Stimulated activated CD8-positive, alpha-beta memory T cell treated with anti-CD3 and anti-CD28 coated beads, Interleukin-12 subunit alpha, Interleukin-12 subunit beta, amount 100 ng/mL, for 24 hours (primary cell): ENCODE results near the gene FGD2.
"Not testable (repeated sequence)": the region's sequence is repeated elsewhere in the genome, so short reads cannot be mapped to it uniquely, and the experiment has no call there.

Experiments
- DNase-seq: peaks from one replicate; pipeline ENCODE4 v3.0.0-alpha.2; 2020; ENCODE audit errors: extremely low read depth

Gene FGD2

GRCh38 chr6:37039958-37040357 lies 34.5 kb downstream of the FGD2 start:
- no peak for DNase-seq

GRCh38 chr6:37041521-37041920 lies 36.1 kb downstream of the FGD2 start:
- no peak for DNase-seq

DNA sequence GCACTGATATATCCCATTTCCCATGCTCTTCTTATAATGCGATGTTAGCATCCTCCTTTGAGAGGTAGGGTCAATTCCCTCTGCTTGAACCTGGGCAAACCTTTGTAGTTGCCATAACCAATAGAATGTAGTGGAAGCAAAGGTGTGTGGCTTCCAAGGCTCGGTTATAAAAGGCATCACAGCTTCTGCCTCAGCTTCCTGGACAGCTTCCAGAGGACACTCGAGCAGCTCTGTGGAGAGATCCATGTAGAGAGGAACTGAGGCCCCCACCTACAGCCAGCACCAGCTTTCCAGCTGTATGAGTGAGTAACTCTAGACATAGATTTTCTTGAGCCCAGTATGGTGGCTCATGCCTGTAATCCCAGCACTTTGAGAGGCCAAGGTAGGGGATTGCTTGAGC lies 36.7 kb downstream of the FGD2 start:
- DNase-seq = no peak

DNA sequence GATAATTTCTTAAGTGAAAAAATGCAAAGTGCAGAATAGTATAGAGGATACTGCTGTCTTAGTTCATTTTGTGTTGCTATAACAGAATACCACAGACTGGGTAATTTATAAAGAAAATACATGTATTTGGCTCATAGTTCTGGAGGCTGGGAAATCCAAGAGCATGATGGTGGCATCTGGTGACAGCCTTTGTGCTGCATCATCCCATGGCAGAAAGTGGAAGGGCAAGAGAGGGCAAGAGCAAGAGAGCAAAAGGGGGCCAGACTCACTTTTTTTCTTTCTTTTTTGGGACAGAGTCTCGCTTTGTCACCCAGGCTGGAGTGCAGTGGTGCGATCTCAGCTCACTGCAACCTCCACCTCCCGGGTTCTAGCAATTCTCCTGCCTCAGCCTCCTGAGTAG lies 37.6 kb downstream of the FGD2 start:
- DNase-seq = not testable (repeated sequence)

GRCh38 chr6:37047346-37047688 lies 41.9 kb downstream of the FGD2 start:
- DNase-seq = no peak

- DNase-seq = no peak
These were observed 42.4 kb downstream of the FGD2 start for GRCh38 chr6:37047689-37048402.

DNA sequence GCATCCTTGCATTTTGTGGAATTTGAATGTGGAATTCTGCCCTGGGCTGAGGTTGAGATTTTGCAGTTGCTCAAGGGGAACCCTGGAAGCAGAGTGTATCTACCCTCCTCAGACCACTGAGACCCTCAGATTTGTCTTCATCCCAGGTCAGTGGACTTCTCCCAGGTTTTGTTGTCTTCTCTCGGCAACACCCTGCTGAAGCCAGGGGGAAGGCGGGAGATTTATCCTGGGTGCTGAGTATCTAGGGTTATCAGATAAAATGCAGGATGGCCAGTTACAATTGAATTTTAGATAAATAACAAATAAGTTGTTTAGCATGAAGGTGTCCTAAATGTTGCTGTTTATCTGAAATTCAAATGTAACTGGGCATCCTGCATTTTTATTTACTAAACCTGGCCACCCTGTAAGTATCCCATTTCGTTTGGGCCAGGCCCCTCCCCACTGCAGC lies 43.0 kb downstream of the FGD2 start:
- no peak for DNase-seq

DNA sequence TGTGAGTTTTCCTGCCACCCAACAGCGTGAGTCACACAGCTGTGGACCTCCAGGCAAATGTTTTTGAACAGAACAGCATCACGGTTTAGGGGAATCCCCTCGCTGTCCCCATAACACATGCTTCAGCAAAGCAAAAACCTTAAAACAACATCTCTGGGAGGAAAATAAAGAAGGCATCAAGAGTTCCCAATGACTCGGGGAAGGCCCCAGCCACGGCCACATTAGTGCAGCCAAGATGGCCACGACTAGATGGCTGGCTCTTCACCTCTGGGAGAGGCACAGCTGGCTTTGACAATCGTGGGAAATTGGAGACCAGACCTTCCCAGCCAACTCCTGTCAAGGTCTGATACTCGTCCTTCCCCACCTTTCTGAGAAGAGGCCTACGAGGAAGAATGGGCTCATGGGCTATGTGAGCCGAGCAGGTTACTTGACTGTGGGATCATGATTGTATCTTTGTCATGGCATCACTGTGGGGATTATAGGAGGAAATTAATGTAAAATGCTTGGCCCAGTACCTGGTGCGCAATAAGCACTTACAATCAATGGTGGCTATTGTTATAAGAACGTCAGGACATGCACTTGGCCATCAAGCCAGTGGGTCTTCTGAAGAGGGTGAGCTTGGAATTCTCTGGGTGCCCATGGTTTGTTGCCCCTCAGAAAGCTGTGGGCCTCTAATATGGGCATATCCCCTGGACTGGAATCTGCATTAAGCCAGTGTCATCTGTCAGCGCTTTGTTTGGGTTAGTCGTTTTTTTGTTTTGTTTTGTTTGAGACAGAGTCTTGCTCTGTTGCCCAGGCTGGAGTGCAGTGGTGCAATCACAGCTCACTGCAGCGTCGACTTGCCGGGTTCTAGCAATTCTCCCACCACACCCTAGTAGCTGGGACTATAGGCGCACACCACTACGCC lies 43.6 kb downstream of the FGD2 start:
- DNase-seq = peak; percentile 34

DNA sequence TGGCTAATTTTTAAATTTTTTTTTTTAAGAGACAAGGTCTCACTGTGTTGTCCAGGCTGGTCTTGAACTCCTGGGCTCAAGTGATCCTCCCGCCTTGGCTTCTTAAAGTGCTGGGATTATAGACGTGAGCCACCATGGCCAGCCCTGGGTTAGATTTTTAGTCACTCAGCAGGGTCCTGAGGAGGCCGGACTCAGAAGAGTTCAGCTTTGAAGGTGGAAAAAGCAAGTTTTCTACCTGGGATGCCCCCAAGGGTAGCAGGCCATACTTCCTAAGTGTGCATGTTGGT lies 44.2 kb downstream of the FGD2 start:
- no peak for DNase-seq

DNA sequence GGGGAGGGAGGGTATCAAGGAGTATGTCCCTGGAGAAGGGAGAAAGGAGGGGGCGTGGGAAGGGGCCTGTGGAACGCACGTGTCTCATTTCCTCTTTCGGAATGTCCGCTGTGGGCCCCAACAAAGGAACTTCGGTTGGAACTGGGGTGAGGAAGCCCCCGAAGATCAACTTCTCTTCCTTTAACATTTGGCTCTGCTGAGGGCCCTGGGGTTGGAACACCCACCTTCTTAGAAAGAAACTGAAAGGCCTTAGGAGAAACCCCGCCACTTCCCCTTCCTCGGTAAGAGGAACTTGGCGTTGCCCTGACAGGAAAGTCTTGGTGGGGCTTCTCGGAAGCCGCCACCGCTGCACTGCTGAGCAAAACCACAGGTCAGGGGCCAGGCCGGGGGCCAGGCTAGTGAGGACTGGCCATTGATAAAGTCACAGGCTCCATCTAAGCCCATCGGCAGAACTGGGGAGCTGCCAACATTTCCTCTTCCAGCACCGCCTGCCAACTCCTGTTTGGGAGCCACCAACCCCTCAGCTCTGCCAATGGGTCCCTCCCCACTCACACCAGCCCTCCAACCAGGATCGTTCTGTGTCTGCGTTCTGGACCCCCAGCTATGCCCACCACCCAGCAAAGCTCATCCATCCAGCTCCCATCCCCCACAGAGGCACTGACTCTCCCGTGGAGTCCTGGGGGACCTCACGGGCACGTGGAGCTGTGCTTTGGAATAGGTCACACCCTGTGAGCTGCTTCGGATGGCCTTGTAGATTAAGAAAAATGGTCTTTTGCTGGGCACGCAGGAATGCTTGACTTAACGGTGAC lies 44.8 kb downstream of the FGD2 start:
- peak; percentile 36 for DNase-seq

- DNase-seq = no peak
These were observed 45.3 kb downstream of the FGD2 start for GRCh38 chr6:37050854-37051137.

DNA sequence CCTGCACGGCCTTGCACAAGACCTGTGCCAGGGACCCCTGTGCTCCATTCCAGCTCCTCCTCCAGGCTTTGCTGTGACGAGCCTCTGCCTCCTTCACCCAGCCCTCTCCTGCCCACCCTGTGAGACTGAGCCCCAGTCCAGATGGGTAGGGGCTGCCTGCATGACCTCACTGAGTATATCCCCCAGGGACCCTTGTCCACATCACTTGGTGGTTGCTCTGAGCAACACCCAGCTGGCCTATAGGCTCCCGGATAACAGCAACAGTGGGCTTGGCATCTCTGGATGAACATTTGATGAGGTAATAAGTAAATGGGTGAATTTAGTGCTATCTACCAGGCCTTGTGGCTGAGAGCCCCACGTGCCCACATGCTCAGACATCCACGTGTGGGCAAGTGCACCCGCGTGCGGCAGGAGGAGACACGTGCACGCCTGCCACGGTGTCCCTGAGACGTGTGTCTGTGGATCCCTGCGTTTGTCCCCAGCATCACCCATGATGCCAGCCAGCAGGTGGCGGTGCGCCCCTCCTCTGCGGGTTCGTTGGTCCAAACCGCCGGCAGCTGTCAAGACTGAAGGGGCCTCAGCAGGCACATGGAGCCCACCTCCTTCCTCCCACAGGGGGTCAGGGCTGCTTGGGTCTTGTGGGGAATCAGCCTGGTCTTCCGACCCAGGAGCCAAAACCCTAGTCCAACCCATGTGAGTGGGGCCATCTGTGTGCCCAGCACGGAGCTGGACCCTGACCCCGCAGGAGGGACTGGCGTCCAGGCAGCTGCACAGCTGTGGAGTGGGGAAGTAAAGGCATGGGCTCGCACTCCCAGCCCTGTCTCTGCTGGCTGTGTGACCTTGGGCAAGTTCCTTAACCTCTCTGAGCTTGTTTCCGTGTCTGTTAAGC lies 45.9 kb downstream of the FGD2 start:
- peak; percentile 71 for DNase-seq

DNA sequence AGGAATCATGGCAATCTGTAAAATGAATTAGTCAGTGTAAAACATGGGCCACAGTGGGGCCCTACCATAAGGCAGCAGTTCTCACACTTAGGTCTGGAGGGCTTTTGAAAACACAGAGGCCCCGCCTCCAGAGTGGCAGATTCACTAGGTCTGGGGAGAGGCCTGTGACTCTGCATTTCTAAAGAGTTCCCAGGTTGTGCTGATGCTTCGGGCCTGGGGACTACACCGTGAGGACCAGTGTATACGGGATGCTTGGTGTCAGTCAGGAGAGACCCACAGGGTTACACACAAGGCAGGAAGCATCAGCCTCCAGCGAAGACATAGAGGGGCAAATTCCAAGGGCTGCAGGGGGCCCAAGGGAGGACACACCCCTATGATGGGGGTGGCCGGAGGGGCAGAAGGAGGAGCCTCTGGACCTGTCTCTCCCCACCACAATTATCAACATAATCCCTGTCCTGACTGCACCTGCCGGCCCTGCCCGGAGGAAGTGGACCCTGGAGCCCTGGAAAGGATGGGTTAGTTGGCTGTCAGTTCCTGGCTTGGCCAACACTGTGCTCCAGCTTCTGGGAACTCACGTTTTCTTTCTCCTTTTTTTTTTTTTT lies 46.7 kb downstream of the FGD2 start:
- no peak for DNase-seq

DNA sequence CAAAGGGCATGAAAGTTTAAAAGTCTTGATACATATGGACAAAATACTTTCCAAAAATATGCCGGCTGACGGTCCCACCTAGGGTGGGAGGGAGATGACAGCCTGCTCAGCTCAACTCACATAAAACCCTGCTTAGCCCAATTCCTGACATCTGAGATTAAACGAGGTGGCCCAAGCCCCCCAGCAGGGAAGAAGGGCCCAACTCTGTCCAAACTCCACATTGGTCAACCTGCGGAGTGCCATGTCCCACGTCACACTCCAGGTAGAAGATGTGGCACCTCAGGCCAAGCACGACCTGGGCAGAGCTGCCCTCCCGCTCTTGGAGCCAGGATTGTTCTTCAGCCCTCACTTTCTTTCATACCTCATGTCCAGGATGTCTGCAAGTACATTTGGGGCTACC lies 48.2 kb downstream of the FGD2 start:
- no peak for DNase-seq

DNA sequence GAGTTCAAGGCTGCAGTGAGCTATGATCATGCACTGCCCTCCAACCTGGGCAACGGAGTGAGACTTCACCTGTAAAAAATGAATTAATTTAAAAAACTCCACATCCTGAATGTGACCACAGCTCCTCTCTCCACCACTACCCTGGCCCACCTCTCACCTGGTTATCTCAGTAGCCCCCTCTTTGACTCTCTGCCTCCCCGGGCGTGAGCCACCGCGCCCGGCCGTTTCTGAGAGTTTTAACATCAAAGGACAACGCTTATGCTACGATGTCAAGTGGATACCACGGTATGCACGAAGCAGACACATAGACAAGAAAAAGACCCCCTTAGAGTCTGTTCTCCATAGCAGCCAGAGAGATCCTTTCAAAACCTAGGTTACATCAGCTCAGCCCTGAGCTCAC lies 48.7 kb downstream of the FGD2 start:
- DNase-seq = no peak

- DNase-seq = no peak
These were observed 49.1 kb downstream of the FGD2 start for GRCh38 chr6:37054580-37054979.

GRCh38 chr6:37056112-37056403 lies 50.6 kb downstream of the FGD2 start:
- DNase-seq = no peak

GRCh38 chr6:37056439-37057127 lies 51.1 kb downstream of the FGD2 start:
- DNase-seq = no peak

DNA sequence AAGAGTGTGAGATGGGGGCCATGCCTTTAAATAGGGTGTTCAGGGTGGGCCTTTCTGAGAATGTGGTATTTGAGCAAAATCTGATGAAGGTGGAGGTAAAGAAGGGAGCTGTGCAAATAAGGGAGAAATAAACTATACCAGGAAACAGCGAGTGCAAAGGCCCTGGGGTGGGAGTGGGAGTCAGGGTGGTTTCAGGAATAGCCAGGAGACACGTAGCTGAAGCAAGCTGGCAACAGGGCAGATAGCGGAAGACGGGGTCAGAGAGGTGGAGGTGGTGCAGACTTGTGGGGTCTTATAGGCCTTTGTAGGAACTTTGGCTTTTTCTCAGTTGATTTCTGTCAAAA lies 51.6 kb downstream of the FGD2 start:
- DNase-seq = no peak

DNA sequence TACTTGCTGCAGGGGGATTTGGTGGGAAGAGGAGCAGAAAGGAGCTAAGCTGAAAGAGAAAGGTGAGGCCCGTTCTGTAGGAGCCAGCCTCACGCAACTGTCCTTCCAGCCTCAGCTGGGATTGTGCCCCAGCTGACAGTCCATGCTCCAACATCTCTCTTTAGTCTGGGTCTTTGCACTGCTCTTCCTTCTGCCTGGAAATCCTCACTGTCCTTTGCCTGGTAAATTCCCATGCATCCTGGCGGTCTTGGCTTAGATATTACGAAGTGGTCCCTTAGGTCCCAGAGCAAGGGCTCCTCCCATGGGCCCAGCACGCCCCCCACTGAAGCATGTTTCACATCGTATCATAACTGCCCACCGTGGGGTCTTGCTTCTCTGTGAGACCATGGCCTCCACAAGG lies 52.2 kb downstream of the FGD2 start:
- DNase-seq = no peak

DNA sequence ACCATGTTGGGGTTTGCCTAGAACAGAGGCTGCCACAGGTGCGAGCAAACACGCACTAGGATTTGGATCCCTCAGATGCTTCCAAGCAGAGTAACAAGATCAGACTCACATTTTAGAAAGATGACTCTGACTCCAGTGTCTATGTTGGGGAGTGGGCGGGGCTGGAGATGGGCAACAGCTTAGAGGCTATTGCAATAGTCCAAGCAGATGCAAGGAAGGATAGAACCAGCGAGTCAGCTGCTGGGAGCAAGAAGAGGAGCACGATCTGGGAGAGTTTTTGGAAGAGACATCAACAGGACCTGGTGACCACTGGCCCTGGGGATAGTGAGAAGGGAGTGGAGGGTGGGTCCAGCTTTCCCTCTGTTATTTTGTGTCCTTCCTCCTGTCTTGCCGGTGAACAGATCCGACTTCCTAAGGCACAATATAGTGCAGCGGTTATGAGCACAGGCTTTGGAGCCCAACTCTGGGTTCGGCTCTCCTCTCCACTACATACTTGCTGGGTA lies 52.7 kb downstream of the FGD2 start:
- DNase-seq = no peak
